AG10803 (cell line): ENCODE results near the gene ACE.
"Not testable (repeated sequence)": the region's sequence is repeated elsewhere in the genome, so short reads cannot be mapped to it uniquely, and the experiment has no call there.

Experiments used
- DNase-seq: peaks from one replicate; pipeline ENCODE4 v3.0.0; 2010; ENCODE audit warnings: low read depth
- H3K4me3 ChIP-seq: 2 replicates; pipeline ENCODE4 v1.5.1; 2011; ENCODE audit warnings: mild to moderate bottlenecking, low read length, control low read depth
- TF ChIP-seq, protein P1 (sequence below): conservative IDR thresholded peaks from 2 replicates; pipeline ENCODE4 v1.5.1; 2011; ENCODE audit warnings: mild to moderate bottlenecking, low read length, control low read depth, inconsistent platforms

ACE gene

GRCh38 chr17:63450551-63450950 is 26.3 kb upstream of the ACE start:
- DNase-seq, result no peak
- no peak overlapping the region for H3K4me3 ChIP-seq
- TF ChIP-seq, protein P1, sequence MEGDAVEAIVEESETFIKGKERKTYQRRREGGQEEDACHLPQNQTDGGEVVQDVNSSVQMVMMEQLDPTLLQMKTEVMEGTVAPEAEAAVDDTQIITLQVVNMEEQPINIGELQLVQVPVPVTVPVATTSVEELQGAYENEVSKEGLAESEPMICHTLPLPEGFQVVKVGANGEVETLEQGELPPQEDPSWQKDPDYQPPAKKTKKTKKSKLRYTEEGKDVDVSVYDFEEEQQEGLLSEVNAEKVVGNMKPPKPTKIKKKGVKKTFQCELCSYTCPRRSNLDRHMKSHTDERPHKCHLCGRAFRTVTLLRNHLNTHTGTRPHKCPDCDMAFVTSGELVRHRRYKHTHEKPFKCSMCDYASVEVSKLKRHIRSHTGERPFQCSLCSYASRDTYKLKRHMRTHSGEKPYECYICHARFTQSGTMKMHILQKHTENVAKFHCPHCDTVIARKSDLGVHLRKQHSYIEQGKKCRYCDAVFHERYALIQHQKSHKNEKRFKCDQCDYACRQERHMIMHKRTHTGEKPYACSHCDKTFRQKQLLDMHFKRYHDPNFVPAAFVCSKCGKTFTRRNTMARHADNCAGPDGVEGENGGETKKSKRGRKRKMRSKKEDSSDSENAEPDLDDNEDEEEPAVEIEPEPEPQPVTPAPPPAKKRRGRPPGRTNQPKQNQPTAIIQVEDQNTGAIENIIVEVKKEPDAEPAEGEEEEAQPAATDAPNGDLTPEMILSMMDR, result no peak

- DNase-seq, result no peak
- TF ChIP-seq, protein P1, result no peak
- no peak overlapping the region for H3K4me3 ChIP-seq
Measured at GRCh38 chr17:63451150-63451549, 25.7 kb upstream of the ACE start.

GRCh38 chr17:63452046-63452961 is 24.6 kb upstream of the ACE start:
- TF ChIP-seq, protein P1, result no peak
- no peak for DNase-seq
- no peak overlapping the region for H3K4me3 ChIP-seq

GRCh38 chr17:63452962-63453551 is 23.8 kb upstream of the ACE start:
- TF ChIP-seq, protein P1, result no peak
- H3K4me3 ChIP-seq, result no peak overlapping the region
- DNase-seq, result no peak

DNA sequence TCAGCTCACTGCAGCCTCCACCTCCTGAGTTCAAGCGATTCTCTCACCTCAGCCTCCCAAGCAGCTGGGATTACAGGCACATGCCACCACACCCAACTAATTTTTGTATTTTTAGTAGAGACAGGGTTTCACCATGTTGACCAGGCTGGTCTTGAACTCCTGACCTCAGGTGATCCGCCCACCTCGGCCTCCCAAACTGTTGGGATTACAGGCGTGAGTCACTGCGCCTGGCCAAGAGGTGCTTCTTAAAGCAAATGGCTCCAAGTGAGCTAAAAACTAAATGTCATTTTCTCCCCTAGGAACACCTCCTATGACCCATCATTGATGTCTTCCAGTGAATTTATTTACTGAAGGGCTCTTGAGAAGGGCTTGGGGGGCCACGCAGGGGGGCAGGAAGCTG is 22.5 kb upstream of the ACE start:
- not testable (repeated sequence) for DNase-seq, H3K4me3 ChIP-seq

GRCh38 chr17:63454915-63455314 is 21.9 kb upstream of the ACE start:
- TF ChIP-seq, protein P1, result no peak
- DNase-seq, result no peak
- no peak overlapping the region for H3K4me3 ChIP-seq

DNA sequence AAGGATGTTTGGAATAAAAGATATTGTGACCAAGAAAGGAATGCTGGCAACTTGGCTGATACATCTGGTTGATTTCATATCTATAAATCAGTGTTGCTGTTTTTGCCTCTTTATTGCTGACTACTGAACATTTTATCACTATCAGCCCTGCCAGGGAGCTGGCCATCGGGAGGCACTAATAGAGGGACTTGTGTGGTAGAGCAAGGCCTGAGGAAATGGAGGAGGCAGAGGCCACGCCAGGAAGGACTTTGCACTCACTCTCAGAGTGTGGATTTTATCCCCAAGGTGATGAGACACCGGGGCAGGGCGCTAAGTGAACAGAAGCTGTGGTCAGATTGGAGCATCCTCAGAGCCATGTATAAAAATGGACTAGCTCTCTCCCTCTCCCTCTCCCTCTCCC is 21.4 kb upstream of the ACE start:
- DNase-seq, result no peak
- no peak overlapping the region for H3K4me3 ChIP-seq
- TF ChIP-seq, protein P1, result no peak
